Measurements from ENCODE around the gene NTM.

DNA sequence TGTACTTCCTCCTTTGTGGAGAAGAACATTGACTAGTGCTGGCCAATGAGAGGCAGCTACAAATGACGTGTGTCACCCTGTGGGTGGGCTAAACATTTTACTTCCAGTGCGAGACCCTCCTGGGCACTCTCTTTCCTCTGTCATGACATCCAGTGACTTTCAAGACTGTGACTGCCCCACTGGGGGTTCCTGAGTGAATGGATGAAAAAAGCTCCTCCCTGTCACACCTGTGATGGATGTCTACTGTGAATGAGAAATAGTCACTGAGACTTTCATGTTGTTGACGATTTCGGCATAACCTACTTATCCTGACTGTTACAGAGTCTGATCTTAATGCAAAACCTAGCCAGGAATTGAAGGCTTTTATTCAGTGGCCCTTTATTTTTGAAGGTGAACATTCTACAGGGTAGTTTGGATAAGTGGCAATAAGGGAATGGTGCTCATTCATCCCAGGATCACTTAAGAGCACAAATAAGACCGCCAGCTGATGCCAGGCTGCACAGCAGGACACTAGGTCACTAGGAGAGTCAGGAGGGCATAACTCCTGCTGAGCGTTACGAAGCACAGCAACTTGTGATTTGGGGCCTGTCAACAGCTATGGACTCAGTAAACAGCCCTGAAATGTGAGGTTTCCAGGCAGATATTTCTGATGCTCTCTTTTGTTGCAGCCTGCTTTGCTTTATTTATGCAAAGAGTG, 636.6 kb downstream of the NTM start:
- TF ChIP-seq CTCF (IDR thresholded peaks at IDR 0.05): no peak
- no peak for TF ChIP-seq ZFX (IDR thresholded peaks at IDR 0.05; ENCODE audit: borderline replicate concordance)
